ENCODE results near the gene TWIST2.

The TWIST2 gene

GRCh38 chr2:238942080-238942725, 94.3 kb downstream of the TWIST2 start:
- DNase-seq = no peak

GRCh38 chr2:238942726-238943300, 94.9 kb downstream of the TWIST2 start:
- DNase-seq = no peak

GRCh38 chr2:238943338-238944067, 95.6 kb downstream of the TWIST2 start:
- DNase-seq = no peak

DNA sequence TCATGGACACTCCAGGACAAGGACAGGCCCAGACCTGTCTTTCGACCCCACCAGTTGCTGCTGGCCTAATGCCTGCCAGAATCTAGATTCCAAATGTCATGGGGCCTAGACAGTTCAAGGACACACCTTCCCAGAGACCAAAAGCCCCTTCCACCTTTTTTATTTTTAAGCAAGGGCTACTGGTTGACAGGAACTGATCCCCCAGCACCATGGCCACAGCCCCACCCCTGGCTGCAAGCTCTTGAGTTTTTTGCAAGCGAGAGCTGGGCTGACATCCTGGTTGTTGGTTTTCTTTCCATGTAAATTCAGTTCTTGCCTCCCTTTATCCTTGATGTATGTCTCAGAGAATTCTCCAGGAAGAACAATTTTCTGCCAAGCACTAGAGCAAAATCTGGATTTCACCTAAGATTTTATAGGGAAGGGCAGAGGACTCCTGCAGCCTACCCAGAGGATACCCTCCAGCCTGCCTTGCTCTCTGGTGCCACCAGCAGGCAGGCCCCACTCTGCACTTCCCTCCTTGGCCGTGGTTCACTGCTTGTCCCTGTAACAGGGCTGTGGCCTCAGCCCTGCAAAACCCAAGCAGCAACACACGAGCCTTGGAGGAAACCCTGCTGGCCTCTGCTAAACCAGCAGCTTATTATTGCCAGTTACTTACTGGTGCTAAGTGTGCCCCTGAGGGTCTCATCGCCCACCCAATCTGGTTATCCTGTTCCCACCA, 97.7 kb downstream of the TWIST2 start:
- peak in 1 of 2 donors; percentile 15 for DNase-seq

GRCh38 chr2:238946318-238947242, 98.7 kb downstream of the TWIST2 start:
- DNase-seq = no peak

DNA sequence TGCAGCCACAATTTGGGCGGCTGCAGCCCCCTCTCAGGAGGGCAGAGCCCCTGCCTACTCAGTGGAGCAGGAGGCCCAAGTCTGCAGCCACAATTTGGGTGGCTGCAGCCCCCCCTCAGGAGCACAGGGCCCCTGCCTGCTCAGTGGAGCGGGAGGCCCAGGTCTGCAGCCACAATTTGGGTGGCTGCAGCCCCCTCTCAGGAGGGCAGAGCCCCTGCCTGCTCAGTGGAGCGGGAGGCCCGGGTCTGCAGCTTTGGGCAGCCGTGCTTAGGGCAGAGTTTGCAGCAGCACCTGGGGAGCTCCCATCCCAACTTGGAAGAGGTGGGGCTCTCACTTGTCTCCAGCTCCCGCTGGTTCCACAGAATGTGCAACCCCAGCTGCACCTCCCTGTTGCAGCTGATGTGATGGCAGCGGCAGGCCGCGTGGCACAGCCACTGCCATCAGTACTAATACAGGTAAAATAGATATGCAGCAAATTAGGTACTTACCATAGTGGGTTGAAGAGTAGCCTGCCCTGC, 99.4 kb downstream of the TWIST2 start:
- no peak for DNase-seq

- no peak for DNase-seq
Measured at GRCh38 chr2:238947920-238948710, 100.2 kb downstream of the TWIST2 start.

DNA sequence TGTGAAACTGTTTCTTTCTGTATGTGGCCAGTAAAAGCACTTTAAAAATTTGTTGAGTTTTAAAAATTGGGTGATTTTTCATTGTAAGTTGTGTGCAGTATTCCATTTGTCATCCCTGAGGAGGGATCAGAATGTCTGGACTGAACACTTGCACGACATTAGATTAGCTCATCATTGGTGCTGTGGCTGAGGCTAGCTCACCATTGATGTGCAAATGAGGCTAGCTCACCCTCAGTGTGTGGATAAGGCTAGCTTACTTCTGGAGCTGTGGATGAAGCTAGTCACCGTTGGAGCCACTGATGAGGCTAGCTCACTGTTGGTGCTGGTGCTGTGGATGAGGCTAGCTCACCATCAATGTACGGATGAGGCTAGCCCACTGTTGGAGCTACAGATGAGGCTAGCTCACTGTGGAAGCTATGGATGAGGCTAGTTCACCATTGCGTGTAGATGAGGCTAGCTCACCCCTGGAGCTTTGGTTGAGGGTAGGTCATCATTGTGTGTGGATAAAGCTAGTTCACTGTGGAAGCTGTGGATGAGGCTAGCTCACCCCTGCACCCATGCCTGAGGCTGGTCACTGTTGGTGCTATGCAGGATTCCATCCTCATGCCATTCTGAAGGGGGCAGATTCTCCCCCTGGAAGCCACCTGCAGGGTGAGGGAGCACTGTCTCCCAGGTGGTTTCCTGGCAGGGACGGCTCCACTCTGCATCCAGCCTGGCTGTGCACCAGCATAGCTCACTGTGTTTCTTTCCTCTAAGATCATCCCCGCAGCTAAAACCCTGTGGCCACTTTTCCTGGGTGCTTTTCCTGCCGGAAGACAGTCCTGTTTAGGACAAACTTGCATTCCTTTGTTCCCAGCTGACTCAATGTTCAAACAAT, 101.1 kb downstream of the TWIST2 start:
- DNase-seq = no peak

DNA sequence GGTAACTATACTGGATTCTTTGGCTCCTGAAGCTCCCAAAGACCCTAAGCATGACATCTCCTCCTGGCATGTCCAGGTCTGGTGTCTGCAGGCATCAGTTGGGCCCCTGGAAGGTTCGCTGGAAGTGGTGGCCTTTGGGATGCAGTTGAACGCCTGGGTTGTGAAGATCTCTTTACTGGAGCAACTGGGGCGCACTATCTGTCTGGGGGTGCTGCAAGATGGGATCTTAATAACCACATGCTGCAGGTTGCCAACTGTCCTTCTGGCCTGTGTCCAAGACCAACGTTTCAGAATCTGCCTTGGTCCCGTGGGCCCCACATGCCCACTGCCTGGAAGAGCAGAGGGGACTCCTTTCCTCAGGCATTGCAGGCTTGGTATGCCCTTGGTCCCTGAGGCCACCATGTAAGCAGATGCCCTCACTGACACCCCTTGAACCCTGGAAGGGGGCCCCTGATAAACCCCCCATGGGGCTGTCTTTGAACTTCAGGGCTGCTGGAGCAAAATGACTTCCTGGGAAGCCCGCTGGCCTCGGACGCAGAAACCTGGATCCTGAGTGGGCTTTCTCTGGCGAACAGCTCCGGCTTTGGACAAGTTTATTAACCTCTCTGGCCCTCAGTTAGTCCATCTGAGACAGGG, 101.9 kb downstream of the TWIST2 start:
- no peak for DNase-seq

DNA sequence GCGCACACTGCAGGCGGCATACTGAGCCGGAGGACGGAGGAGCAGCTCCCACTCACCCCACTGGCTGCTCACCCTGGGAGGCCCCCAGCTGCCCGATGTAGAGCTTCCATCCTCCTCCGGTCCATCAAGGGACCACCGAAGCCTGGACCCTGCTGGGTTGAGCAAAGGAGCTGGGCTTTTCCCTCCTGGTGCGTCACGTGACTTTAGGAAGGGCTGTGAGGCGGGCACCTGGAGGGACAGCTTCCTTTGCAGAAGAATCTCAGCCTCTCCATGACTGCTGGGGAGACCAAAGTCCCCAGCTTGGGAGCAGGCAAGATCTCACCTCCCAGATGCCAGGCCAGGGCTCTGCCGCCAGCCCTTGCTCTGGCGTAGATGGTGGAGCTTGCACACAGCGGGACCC, 102.7 kb downstream of the TWIST2 start:
- DNase-seq = no peak

- peak in 1 of 2 donors; percentile 74 for DNase-seq
Measured at GRCh38 chr2:238952261-238952919, 104.5 kb downstream of the TWIST2 start.

DNA sequence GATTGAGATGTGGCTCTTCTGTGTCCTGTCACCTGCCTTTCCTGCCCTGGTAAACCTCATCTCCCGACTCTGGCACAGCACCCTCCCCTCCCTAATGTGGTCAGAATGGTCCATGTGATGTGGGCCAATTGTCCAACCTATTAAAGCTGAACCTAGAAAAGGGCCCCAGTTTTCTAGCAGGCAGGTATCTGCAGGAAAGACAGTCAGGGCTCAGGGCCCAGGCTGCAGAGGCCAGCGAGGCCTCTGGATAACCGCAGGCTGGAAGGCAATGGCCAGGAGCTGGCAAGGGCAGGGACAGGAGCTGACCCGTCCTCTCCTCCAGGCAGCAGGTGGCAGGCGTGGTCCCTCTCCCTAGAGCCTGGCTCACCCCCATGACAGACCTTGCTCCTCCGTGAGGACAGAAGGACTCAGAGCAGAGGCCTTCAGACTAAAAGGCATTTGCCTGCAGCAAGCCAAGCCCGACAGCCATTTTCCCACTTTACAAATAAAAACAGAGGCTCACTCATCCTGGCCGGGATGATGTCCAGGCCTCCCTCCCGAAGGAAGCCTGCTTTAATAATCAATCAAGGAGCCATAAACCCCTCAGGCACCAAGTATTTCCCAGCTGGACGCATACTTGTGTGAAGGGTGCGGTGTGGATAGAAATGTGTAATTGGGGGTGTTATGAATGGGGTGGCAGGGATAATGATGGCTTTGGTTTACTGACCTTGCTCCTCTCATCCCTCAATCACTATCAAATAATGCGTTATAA, 107.1 kb downstream of the TWIST2 start:
- DNase-seq = no peak

GRCh38 chr2:238955648-238956531, 108.0 kb downstream of the TWIST2 start:
- DNase-seq = no peak

- DNase-seq = no peak
Measured at GRCh38 chr2:238956676-238957075, 108.8 kb downstream of the TWIST2 start.

Measured in hippocampal formation (tissue), 2 donors.